Hematopoietic multipotent progenitor cell treated with erythropoietin and hydrocortisone succinate and interleukin-3 and kit ligand, for 4 days (in vitro differentiated cells): ENCODE results near the gene MGA.

Source experiments
- DNase-seq: peaks from one replicate; pipeline ENCODE4 v3.0.0-alpha.2; 2015

MGA gene

DNA sequence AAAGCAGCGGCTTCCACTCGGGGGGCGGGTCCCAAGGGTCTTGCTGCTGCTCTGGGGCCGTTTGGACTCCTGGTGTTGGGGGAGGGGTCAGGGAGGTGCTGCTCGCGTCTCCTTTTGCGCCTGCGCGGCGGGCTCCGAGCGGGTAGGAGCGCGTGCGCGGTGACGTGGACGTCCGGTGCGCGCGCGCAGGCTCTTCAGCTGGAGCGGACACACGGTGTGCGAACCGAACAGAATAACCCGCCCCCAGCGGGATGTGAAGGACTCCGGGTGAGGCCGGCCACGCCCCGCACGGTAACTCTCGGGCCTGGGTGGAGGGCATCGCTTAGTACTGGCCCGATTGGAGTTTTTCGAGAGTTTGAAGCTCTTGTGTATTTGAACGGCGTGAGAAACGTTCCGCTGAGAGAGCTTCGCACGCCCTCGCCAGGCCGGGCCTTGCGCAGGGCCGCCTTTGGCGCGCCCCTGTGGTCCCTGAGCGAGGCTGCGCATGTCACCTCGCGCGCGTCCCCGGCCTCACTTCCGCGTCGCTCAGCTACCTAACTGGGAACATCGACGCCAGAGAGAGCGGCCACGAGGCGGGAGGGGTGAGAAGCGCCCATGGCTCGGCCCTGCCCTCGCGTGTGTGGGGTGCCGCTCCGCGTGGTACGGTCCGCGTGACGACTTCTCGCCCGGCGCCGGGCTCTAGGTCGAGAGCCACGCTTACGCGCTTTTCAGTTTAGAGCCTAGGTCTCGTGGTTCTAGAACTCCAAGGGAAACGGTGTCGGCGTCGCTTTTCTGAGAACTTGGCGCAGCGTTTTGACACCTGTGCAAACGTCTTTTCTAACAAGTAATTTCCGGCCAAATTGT lies at the start of gene MGA:
TSS of gene MGA (plus strand) at position 171 of the 843 bp plus-strand sequence.
- DNase-seq: peak; percentile 95

- DNase-seq: peak; percentile 17
Observed at GRCh38 chr15:41620536-41621199, 39.5 kb upstream of the MGA start.

DNA sequence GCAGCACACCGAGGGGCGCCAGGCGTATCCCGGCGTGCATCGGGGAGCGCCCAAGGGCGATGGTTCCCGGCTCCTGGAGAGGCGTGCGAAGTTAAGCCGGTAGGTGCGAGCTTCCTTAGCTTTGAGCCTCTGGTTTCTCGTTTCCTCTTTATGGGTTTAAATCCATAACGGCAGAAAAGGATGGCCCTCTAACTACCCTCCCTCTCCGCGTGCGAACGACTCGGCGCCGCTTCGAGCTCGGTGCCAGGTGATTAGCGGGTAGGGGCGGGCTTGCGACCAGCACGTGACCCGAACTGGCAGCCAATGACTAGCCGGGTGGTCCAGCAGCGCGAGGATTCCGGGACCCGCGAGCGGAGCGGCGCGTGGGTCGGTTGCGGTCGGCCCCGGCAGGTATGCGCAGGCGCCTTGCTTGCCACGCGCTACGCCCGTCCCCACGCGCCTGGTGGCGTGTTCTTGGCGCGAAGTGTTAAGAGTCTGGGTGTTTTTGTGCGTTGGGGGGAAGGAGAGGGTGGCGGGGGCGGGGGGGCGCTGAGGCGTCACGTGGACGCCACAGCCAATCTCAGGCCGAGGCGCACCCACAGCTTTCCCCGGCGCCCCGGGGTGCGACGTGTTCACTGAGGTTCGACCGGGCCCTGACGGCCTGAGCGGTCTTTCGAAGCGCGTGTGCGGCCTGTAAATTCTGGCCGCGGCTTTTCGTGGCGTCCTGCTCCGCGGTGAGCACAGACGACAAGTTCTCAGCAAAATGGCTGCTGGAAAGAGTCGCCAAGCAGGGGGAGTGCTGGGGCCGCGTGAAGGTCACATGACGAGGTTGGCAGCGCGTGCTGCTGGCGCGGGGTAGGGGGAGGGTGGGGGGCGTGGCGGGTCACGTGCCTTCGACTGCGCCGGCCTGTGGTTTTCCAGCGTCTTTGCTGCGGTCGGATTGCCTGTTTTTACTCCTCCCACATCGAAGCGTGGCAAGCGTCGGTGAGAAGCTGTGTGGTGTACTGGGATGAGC lies 38.7 kb upstream of the MGA start:
- DNase-seq: peak; percentile 86

GRCh38 chr15:41622901-41623300 lies 37.3 kb upstream of the MGA start:
- DNase-seq: no peak

DNA sequence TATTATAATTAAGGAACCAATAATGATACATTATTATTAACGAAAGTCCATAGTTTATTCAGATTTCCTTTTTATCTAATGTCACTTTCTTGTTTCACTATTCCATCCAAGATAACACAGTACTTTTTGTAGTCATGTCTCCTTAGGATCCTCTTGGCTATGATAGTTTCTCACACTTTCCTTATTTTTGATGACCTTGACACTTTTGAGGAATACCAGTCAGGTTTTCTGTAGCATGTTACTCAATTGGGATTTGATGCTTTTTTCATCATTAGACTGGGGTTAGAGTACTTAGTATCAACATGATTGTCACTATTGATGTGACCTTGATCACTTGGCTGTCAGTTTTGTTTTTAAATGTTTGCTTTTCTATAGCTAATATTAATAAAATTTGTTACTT lies 33.0 kb upstream of the MGA start:
- DNase-seq: no peak

- DNase-seq: no peak
Observed at GRCh38 chr15:41629463-41629862, 30.7 kb upstream of the MGA start.

DNA sequence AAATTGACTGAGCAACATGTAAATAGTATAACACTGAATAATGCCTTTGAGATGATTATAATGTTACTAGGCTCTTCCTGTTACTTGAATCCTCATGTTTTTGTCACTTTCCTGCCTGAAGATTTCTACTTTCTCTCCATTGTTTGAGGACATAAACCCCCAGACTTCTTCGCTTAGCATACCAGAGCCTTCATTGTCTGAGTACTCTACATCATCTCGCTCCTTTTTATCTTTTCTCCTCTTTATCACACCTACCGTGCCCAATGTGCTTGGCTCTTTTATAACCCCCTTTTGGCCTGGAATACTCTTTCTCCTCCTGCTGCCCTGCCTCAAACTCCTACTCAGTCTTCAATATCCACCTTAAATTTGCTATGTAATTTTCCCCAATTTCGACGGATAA lies 30.3 kb upstream of the MGA start:
- DNase-seq: no peak

GRCh38 chr15:41630616-41631217 lies 29.5 kb upstream of the MGA start:
- no peak for DNase-seq

- peak; percentile 41 for DNase-seq
Observed at GRCh38 chr15:41631880-41632470, 28.2 kb upstream of the MGA start.

DNA sequence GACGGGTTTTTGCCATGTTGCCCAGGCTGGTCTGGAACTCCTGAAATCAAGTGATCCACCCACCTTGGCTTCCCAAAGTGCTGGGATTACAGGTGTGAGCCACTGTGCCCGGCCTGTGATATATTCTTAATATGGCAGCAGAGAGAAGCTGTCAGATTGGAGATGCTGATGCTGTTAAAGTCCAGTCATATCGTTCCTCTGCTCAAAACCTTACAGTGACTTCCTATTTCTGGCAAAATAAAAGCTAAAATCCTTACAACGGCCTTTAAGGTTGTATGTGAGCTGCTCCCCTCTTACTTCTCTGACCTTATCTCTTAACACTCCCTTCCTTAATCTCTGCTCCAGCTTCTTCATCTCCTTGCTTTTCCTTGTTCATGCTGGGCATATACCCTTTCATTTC lies 26.6 kb upstream of the MGA start:
- DNase-seq: peak; percentile 20

DNA sequence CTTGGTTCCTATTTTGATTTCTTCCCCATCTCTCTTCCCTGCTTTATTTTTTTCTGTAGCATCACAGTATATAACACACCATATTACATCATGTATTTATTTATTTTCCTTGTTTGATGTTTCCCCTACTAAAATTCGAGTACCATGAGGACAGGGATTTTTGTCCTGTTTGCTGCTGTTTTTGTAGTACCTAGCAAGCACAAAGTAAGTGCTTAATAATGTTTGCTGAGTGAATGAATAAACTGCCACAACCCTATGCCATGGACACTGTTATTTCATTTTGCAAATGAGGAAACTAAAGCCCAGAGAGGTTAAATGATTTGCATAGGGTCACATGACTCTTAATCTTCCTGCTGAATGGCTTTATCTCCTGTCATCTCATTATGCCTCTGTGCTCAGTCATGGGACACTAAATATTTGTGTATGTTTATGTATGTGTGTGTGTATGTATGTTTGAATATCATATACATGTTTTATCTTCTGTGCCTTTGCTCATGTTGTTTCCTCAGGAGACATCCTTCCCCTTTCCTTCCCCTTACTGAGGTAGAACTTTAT lies 26.1 kb upstream of the MGA start:
- peak; percentile 64 for DNase-seq

DNA sequence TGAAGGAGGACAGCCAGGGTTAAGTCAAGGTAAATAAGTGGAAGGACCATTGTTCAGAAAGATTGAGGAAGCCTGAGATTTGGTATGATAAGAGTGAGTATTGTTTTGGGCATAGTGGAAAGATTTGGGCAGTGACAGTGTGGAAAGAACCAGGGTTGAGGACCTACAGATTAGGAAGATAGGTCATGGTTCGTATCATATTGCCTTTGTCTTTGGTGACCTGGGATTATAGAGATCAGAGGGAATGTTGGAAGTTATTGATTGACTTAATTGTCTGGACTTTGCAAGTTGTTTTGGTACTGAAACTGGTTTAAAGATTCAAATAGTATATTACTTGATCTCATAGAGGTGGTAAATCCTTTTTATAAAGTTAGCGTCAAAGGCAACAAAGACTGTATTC lies 23.1 kb upstream of the MGA start:
- no peak for DNase-seq

- DNase-seq: no peak
Observed at GRCh38 chr15:41640985-41641384, 19.2 kb upstream of the MGA start.

DNA sequence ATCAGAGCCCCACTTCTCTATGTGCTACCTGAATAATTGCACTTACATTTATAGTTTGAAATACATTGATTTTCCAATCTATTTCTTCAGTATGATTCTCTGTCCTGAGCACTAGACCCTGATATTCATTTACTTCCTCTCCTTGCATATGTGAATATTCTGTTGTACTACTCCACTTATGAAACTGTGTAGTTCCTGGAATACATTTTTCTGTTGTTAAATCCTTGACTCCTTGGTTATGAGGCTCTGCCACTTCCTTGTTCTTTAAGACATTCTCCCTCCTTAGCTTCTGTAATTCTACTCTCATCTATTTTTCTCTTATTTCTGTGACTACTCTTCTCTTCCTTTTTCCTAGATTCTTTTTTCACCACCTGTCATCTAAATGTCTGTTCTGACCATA lies 12.9 kb upstream of the MGA start:
- peak; percentile 38 for DNase-seq

DNA sequence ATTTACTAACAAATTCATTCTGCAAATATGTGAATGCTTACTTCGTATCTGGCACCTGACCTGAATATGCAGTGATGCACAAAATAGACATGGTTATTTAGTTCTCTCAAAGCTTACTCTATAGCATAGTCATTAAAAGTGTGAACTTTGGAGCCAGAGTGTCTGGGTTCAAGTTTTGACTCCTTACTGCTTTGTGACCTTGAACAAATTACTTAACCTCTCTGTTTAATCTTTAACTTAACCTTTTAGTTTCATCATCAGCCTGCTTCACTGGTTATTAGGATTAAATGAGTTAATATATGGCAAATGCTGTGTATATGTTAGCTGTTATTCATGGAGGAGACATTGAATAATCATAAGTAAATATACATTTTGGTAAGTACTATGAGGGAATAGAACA lies 12.1 kb upstream of the MGA start:
- no peak for DNase-seq

DNA sequence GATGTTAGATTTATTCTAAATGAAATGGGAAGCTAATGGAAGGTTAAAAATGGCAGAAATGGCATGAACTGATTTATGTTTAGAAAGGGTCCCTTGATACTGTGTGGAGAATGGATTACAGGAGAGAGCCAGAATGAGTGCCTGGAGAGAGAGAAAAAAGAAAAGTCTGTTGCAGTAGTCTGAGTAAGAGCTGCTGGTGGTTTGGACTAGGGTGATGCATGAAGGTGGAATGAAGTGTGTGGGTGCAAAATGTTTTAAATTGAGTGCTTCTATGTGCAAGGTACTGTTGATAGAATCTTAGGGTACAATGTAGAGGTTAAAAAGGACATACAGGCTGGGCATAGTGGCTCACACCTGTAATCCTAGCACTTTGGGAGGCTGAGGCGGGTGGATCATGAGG lies 11.4 kb upstream of the MGA start:
- DNase-seq: no peak

GRCh38 chr15:41650806-41651205 lies 9.4 kb upstream of the MGA start:
- no peak for DNase-seq

DNA sequence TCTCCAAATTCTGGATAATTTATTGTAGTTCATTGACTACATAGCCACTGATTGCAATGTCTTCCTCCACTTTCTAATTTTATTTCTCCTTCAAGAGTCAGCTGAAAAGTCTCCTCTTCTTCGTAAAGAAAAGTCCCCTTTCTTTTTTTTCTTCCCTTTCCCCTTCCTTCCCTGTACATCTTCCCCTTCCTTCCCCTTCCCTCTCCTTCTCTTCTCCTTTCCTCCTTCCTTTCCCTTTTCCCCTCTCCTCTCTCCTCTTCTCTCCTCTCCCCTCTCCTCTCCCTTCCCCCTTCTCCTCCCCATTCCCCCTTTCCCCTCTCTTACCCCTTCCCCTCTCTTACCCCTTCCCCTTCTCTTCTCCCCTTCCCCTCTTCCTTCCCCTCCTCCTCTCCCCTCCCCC lies 8.8 kb upstream of the MGA start:
- DNase-seq: no peak

GRCh38 chr15:41653760-41654159 lies 6.4 kb upstream of the MGA start:
- no peak for DNase-seq

- no peak for DNase-seq
Observed at GRCh38 chr15:41655716-41656115, 4.5 kb upstream of the MGA start.

DNA sequence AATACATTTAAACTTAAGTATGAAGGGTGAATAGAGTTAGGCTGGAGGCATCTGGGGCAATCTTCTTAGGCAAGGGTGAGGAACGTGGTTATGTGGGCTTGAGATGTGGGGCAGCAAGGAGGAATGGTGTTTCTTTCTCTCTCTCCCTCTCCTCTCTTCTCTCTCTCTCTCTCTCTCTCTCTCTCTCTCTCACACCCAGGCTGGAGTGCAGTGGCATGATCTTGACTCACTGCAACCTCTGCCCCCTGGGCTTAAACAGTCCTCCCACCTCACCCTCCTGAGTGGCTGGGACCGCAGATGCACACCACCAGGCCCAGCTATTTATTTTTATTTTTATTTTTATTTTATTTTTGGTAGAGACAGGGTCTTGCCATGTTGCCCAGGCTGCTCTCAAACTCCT lies 4.0 kb upstream of the MGA start:
- no peak for DNase-seq

DNA sequence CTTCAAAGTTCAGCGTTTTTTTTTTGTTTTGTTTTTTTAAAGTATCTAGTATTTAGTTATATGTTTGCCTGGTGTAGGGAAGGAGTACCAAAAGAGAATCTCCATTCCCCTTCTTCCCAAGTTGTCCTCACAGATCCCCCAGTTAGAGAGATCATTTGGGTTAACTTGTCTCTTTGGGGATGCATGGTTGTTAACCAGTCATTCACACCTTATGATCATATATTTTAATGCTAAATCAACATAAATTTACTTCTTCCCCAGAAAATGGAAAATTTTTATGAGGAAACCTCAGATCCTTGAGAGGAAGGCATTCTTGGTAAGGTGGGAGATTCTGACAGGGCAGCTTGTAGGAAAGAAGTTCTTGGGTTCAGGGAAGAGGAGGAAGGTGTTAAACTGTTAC lies 1.5 kb upstream of the MGA start:
- no peak for DNase-seq
